NCI-H2227 (cell line): ENCODE results near the gene ELFN2.

Source experiments
- DNase-seq: peaks from one replicate; lab custom pipeline; 2025; ENCODE audit not compliant: unreplicated experiment; lab: John Stamatoyannopoulos, UW

The ELFN2 gene

DNA sequence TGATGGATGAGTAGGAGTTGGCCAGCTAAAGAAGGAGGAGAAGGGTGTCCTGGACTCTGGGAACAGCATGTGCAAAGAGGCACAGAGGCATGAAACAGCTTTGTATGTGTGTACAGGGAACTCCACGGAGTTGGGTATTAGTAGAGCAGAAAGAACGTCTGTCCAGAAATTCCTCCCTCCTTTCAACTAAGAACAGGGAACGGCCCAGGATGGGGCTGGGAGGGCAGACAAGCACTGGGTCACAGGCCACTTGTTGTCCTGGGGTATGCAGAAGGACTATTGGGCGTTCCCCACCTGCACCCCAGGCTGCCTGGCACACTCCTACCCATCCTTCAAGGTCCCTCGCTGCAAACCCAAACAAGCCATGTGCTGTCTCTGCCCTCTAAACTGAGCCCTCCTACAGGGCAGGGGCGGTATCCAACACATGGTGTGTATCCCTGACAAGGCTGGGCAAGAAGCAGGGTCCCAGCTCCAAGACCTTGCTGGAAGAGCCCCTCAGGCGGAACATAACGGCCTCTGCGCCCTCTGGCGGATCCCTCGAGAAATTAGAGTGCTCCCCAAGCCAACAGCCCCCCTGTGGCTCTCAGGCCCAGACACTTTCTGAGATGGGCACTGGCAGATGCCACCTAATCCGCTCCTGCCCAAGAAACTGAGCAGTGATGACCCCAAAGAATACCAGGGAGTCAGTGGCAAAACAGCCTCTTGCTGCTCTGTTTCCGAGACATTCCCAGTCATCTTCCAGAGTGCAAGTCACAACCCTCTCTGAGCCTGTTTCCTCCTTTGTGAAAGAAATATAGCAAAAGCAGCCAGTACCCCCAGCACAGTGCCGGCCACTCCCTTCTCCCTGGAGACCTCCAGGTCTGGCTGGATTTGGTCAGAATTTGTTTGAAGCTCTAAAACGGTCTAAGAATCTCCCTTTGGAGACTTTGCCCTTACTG lies 1.6 kb upstream of the ELFN2 start:
- DNase-seq: peak; percentile 74

DNA sequence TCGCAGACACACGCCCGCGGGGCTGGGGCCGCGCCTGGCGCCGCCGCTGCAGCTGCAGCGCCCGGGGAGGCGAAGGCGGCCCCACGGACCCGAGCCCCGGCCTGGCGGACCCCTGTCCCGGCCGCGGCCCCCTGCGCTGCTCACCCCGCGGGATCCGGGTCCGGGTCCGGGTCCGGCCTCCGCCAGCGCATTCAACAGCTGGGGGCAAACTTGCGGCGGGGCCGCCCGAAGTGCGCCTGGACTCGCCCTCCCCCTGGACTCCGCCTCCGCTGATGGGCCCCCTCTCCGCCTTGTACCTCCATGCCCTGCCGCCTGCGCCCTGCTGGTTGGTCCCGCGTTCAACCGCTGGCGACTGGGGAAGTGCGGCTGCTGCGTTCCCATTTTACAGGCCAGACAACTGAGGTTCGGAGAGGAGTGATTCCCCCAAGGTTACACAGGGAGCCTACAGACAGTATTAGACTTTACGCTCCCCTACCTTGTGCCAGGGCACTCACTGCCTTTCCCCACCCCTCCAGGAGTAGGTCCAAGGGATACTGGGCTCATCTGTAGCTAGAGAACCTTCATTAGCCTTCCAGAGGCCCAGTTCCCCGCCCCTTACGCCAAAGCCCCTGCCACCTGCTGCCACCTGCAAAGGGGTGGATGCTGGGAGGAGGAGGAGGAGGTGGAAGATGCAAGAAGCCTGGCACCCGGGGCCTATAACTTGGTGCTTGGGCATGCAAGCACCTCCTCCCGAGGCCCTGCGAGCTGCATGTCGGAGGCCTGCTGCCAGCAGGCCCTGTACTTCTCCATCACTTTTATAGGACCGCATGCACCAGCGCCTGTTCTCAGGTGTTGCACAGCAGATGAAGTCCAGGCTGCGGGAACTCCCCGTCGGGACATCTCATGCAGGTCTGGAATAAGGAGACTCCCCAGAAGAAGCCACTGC lies 694 bp upstream of the ELFN2 start:
- no peak for DNase-seq

DNA sequence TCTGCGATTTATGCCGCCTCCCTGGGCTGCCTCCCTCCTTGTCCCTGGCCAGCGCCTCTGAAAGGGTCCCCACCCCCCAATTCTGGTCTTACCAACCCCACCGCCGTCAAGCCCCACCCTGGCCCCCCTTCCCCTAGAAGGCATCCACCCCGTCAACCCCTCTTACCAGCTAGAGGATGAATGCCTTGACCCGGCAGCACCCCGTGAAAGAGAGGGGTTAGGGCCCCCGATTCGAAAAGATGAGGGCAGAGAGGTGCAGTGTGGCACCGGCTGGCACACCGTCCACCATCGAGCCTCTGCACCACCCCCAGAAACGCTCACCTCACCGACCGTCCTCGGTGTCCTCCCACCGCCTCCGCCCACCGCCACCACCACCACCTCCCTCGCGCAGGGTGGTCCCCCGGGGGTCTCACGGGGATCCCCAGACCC lies 559 bp downstream of the ELFN2 start:
- DNase-seq: no peak

DNA sequence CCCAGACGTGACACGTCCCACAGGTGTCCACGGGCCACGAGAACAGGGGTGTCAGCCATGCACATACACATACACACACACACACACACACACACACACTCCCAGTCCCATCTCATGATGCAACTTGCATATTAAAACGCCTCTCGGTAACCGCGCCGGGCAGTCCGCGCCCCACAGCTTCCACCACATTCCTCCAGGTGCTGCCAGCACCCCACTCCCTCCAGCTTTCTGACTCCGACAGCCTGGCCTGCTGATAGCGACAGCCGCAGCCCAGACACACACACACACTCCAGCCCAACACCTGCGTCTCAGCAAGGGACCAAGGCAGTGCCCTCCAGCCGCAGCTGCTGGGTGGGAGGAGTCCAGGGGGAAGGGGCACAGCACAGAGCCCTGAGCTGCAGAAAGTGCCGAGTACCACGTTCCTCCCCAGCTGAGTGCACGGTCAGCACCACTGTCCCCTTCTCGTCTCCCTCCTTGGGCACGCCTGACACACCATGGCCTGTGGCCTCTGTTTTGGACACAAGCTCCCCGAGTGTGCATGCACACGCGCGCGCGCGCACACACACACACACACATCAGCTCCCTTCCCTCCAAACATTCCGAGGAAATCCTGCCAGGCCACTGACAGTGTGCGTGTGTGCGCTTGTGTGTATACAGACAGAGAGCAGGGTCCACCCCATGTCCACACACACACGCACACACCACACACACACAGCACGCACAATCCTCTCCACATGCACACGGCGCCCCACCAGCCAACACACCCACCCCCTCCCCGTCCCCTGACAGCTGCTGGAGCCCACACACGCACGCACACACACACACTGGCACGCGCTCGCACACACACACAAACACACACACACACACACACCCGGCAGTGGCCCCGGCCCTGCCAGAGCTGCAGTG lies 1.2 kb downstream of the ELFN2 start:
- DNase-seq: peak; percentile 74

DNA sequence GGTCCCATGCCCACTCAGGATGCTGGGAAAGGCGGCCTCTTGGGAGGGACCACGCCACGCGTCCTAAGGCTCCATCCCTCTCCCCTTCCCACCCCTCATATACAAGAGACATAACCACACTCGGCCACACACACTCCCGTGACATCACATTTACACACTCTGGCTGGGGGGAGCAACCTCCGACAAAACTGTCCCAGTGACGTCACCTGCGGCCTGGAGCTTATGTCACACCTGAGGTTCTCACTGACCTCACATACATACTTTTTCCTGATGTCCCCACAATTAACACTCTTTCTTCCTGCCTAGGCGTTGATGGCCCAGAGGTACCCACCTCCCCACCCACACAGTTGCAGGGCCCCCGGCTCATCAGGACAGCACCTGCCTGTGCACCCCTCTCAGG lies 1.9 kb downstream of the ELFN2 start:
- DNase-seq: no peak

DNA sequence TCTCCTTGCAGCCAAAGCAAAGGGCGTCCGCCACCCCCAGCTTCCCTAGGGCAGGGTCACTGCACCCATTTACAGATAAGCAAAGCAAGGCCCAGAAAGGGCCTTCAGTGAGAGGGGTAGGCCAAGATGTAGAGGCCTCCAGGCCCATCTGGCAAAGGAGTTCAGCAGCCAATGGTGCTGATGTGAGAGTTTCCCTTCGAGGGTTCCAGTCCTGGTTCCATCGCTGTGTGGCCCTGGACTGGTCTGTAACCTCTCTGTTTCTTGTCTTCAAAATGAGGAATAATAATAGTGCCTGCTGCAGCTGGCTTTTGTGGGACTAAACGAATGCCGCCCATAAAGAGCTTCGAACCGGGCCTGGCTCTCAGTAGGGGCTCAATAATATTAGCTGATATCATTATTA lies 4.0 kb downstream of the ELFN2 start:
- DNase-seq: no peak

DNA sequence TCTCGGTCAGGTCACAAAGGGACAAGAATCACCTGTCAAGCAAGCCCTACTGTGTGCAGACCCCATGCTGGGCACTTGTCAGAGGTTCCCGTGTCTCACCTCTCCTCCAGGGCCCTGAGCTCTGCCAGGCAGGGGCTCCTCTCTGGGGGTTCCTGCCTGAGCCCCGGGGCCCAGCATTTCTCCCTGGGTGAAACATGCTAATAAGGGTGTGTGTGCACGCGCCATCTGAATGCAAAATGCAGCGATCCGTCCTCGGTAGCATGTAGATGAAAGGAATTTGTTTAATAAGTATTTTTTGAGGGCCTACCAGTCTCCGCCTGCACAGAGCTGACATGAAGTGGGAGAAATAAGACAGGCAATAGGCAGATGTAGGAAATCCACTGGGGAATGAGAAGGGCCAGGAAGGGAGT lies 5.8 kb downstream of the ELFN2 start:
- DNase-seq: no peak

DNA sequence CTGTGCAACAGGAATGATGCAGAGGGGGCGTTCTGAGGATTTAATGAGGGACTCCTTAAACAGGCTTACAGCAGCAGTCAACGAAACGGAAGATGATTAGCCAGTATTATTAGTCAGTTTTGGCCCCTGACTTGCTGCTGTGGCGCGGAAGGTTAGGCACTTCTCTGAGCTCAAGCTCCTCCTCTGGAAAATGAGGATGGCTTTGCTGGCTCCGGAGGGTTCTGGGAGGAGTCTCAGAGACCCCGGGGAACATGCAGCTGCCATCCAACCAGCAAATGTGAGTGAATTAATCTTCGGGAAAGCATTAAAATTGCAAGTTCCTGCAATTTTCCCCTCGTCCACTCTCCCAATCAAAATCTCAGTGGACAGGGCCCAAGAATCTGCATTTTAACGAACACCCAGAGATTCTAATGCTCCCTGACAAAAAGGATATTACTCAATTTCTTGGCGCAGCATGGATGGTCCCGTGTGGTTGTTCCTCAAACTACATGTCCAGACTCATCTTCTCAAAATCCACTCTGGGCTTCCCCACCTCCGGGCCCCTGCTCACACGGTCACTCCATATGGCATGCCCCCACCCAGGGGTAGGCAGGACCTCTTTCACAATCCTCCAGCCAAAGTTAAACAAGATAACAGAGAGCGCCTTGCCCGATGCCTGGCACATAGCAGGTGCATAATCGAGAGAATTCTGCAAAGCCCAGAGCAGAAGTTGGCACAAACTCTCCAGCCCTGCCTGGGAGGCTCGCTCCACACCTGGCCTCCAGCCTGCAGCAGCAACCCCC lies 6.4 kb downstream of the ELFN2 start:
- DNase-seq: no peak

DNA sequence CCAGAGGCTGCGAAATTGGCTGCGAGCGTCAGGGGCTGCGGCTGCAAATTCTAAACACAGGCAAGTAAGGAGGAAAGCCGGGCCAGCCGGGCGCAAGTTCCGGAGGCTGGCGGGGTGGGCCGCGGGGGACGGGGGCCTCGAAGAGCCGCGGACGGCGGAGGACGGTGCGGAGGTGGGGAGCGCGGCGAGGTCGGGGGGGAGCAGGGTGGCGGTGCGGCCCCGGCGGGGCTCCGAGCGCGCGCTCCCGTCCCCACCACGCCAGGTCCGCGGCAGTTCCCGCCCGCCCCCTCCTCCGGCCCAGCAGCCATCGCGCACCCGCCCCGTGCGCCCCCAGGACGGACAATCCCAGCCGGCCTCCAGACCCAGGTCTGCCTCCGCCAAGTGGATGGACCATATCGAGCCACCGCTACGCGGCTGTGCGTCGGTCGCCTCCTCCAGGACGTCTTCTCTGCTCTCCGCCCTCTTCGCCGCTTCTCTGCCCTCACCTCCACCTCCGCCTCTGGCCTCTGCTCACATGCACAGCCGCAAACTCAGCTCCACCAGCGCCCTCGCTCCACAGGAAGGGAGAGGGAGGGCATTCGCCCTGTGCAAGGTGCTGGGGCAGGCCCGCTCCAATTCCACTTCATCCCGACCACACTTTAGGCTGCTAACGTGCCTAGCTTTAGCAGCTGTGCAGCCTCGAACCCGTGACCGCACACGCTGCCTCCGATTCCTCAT lies 7.2 kb downstream of the ELFN2 start:
- DNase-seq: peak; percentile 19

DNA sequence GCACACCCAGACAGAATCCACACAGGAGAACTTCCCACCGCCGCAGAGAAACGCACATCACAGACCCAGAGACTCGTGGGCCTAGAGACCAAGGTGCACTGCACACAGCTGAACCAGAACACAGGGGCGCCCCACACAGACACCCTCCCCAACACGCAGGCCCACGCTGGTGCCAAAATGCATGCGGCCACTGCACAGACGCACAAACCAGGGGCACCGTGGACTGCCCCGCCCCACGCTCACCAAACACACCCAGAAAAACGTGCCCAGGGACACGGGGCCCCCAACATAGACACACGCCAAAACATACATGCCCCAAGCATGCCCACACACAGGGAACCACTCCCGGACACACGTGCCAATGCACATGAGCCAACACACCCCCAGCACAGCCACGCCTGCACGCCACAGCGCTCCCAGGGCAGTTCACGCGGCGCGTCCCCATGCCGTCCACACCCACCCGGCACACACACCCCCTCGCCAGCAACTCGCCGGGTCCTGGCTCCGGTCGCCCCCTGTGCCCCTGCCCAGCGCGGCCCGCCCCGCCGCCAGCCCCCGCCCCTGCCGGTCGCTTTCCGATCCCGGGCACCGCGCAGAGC lies 7.8 kb downstream of the ELFN2 start:
- no peak for DNase-seq

DNA sequence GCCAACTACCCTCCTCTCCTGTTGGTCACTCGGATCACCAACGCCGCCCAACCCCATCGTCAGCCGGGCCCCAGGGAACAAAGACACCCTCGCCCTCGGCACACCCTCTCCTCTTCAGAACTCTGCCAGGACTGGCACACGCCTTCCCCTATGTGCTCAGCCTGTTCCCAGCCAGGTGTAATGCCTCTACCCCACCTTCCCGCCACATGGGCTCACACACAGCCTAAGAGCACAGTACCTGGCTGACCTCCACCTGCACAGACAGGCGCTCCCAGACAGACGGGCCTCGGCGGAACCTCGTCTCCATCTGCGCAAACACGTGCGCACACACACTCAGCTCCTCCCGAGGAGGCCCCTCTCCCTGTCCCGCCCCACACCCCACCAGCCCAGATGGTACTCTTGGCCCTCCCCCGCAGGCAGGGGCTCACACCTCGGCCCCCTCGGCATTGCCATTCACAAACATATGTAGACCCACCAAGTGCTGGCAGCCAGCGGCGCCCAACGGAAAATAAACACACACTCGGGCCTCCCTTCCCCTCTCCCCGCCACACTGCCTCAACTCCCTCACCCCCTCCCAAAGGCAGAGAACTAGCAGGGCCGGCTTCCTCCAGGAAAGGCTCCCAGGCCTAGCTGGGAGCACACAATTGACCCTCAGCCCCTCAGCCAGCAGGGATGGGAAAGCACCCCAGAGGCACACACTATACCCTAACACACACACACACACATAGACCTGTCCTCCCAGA lies 8.5 kb downstream of the ELFN2 start:
- no peak for DNase-seq

DNA sequence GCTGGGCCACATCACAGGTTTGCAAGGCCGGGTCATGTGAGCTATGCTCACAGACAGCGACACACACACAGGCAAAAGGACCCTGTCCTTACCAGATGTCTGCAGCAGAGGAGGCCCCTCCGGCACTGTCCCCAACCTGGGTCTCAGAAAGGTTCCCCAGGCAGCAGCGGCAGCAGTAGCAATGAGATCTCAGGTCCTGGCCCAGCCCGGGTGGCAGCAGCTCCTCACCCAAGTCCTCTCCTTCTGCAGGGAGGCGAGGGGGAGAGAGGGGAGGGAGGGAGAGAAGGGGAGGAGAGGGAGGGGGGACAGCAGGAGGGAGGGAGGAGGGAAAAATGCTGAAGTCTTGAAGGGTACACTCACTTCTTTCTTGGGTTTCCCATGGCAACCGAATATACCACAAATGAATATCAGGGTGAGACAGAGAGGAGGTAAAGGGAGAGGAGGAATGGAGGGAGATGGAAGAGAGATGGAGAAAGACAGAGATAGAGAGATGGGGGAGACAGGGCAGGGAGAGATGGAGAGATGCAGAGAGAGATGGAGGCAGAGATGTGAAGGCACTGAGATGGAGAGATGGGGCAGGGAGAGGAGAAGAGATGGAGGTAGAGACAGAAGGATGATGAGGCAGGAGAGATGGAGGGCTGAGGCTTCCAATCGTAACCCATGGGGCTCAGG lies 9.5 kb downstream of the ELFN2 start:
- DNase-seq: no peak

DNA sequence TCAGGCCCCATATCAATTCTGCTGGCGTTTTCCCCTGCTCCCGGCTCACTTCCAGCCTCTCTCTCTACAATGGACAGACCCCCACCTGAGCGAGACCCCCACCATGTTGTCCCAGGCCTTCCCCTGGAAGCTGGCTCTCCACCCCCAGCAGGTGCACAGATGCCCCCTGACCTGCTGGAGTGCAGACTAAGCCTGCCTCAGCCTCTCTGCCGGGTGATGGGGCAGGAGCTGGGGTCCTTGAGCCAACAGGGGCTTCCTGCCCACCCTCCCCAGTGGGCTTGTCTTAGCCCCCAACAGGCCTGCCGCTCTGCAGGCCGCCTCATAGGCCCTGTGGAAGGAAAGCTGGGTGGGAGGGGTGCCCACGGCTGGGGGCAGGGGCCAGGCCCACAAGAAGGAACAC lies 10.0 kb downstream of the ELFN2 start:
- DNase-seq: no peak

DNA sequence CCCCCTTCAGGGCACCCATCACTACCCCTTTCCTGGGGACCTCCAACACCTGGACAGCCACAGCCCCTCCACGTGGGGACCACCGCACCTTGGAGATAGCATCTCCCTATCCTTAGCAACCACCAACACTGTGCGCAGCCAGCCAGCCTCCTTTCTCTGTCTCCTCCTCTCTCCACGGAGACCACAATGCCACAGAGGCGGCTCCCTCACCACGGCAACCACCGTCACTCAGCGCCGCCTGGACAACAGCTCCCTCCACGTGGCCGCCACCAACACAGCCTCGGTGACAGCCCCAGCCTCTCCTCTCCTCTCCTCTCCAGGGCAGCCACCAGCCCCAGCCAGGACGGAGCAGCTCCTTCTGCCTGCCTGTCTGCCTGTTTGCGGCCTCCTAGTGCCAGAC lies 10.5 kb downstream of the ELFN2 start:
- DNase-seq: peak; percentile 51

DNA sequence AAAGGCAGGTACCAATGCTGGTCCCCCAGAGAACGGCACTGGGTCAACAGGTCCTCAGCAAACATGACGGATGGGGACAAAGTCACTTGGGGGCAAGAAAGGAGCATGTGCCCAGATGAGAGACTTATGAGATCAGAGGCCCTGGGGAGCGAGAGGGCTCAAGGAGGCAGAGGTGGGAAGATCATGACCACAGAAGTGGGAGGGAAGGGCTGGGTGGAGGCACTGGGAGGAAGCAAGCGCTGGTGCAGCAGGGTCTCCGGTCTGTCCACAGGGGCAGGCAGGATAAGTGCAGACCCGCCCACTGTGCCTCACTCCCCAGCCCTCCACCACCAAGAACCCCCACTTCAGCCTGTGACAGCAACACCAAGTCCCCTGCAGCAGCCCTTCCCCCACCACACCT lies 10.9 kb downstream of the ELFN2 start:
- DNase-seq: no peak

DNA sequence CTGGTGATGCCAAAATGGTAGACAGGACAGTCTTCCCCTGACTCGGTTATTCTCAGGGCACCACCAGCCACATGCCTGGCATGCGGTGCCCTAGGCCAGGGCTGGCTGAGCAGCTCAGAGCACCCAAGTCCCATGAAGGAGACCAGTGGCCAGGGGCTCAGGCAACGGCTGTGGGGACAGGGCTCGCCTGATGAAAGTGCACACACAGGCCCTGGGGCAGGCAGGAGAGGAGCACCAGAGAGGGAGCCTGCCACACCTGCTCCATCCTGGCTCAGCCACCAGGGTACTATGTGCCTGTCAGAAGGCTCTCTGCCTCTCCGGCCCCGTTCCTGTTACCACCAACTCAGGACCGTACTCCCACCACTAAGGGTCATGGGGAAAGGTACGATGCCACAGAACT lies 12.1 kb downstream of the ELFN2 start:
- DNase-seq: no peak

DNA sequence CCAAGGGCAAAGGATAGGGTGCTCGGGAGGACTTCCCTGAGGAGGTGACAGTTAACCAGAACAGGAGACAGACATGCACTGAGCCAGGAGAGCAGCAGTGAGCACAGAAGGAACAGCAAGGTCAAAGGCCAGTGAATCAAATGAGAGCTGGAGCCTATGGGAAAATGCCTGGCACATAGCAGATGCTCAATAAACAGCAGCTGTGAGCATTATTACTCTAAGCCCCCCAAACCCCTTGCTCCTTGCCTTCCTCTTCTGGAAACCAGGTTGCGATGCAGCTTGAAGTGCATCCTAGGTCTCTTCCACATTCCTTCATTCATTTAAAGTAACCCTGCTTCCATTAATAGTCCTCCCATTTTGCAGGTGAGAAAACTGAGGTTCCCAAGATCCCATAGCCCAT lies 13.0 kb downstream of the ELFN2 start:
- no peak for DNase-seq

DNA sequence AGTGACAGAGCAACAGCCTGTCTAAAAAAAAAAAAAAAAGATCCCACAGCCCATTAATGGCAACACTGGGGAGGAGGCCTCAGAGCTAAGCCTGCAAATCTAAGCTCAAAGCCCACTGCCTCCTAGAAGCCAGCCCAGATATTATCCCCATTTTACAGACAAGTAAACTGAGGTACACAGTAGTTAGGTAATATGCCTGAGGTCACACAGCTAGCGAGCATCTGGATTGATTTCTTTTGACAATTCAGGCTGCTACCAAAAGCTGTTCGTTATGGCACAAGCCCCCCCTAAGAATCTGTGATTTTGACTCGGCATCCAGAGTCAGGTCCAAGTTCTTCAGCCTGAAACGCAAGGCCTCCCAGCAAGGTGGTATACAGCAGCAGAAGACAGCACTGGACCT lies 13.7 kb downstream of the ELFN2 start:
- no peak for DNase-seq
